Measurements from ENCODE around the gene KCNJ18.
"Not testable (repeated sequence)": the region's sequence is repeated elsewhere in the genome, so short reads cannot be mapped to it uniquely, and the experiment has no call there.

Gene KCNJ18

DNA sequence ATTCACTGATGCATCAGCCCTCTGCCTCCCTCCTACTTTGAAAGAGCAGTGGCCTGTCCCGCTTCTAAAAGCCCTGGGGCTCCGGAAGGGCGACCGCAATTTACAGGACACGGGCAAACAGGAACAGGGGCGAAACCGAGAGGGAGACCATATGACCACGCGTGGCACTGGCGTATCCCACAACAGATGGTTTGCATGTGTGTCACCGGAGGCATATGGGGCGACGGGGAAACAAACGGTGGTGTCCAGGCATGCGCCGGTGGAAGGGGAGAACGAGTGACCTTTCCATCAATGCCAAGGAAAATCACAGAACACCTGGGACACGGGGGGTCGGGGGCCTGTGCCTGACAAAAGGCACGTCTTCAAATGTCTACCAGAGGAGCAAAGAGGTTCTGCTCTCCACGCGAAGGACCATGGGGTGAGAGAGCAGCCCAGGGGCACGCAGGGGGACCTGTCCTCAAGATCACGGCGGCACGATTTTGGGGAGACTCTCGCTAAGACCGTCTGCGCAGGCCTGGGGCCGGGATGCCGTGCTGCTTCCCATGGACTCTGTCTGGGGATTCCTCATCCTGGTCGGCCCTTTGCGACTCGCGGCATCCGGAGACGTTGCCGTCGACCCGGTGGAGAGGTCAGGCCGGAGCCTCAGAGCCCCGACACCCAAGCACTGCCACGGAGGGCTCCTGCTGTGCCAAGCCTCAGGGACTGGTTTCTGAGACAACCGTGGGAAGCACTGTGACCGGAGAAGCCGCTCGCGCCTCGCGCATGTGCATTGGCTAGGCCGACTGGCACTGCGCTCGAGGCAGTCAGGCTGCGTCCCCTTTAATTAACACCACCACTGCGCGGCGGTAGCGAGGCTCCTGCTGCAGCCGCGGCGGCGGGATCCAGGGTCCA, 12.8 kb upstream of the KCNJ18 start:
- H3K9me3 ChIP-seq (ENCODE audit: control insufficient read depth in 5 of 5, low read length in 5 of 5), result peaks cover 0 to 6% (median 0%) of the 10 kb centered on the region in 5 donors
- no peak overlapping the region for H3K9ac ChIP-seq (ENCODE audit: low read length in 5 of 5)
- H3K27me3 ChIP-seq (ENCODE audit: control insufficient read depth in 5 of 5, insufficient read depth in 4 of 5, low read length in 5 of 5), result peaks cover 0 to 2% (median 0%) of the 10 kb centered on the region in 5 donors
- H3K4me1 ChIP-seq (ENCODE audit: control insufficient read depth in 5 of 5, insufficient read depth in 5 of 5, low read length in 5 of 5), result no peaks in the 10 kb centered on the region
- no peaks in the 10 kb centered on the region for H3K36me3 ChIP-seq (ENCODE audit: control insufficient read depth in 5 of 5, insufficient read depth in 5 of 5, low read length in 5 of 5)
- H3K27ac ChIP-seq (ENCODE audit: low read depth, low read length), result no peak overlapping the region
- no peak overlapping the region for H3K4me3 ChIP-seq (ENCODE audit: low read depth in 1 of 5, low read length in 5 of 5)

DNA sequence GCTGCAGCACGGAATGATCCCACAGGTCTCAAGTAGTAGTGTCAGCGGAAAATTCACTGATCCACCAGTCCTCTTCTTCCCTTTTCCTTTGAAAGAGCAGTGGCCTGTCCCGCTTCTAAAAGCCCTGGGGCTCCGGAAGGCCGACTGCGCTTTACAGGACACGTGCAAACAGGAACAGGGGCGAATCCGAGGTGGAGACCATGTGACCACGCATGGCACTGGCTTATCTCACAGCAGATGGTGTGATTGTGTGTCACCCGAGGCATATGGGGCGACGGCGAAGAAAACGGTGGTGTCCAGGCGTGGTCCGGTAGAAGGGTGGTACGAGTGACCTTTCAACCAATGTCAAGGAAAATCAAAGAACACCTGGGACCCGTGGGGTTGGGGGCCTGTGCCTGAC, 12.0 kb upstream of the KCNJ18 start:
- H3K9ac ChIP-seq (ENCODE audit: low read length in 5 of 5), result no peak overlapping the region
- no peaks in the 10 kb centered on the region for H3K4me1 ChIP-seq (ENCODE audit: control insufficient read depth in 5 of 5, insufficient read depth in 5 of 5, low read length in 5 of 5)

DNA sequence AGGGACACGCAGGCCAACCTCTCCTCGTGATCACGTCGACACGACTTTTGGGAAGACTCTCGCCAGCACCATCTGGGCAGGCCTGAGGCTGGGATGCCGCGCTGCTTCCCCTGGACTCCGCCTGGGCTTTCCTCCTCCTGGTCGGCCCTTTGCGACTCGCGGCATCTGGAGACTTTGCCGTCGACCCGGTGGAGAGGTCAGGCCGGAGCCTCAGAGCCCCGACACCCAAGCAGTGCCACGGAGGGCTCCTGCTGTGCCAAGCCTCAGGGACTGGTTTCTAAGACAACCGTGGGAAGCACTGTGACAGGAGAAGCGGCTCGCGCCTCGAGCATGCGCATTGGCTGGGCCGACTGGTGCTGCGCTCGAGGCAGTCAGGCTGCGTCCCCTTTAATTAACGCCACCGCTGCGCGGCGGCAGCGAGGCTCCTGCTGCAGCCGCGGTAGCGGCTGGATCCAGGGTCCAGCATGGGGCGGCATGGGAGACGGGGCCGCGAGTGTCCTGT, 11.4 kb upstream of the KCNJ18 start:
- H3K36me3 ChIP-seq (ENCODE audit: control insufficient read depth in 5 of 5, insufficient read depth in 5 of 5, low read length in 5 of 5); H3K9me3 ChIP-seq (ENCODE audit: control insufficient read depth in 5 of 5, low read length in 5 of 5); H3K4me3 ChIP-seq (ENCODE audit: low read depth in 1 of 5, low read length in 5 of 5); H3K27me3 ChIP-seq (ENCODE audit: control insufficient read depth in 5 of 5, insufficient read depth in 4 of 5, low read length in 5 of 5); H3K9ac ChIP-seq (ENCODE audit: low read length in 5 of 5); H3K27ac ChIP-seq (ENCODE audit: low read depth, low read length); H3K4me1 ChIP-seq (ENCODE audit: control insufficient read depth in 5 of 5, insufficient read depth in 5 of 5, low read length in 5 of 5): not testable (repeated sequence)

More for the DNA sequence above, 12.0 kb upstream of the KCNJ18 start:
- Histone ChIP-seq H3K4me3 (ENCODE audit: low read depth in 1 of 5, low read length in 5 of 5) (no peak overlapping the region), H3K9me3 (ENCODE audit: control insufficient read depth in 5 of 5, low read length in 5 of 5) (peaks cover 0 to 6% (median 0%) of the 10 kb centered on the region in 5 donors), H3K27me3 (ENCODE audit: control insufficient read depth in 5 of 5, insufficient read depth in 4 of 5, low read length in 5 of 5) (peaks cover 0 to 2% (median 0%) of the 10 kb centered on the region in 5 donors), H3K27ac (ENCODE audit: low read depth, low read length) (no peak overlapping the region), H3K36me3 (ENCODE audit: control insufficient read depth in 5 of 5, insufficient read depth in 5 of 5, low read length in 5 of 5) (no peaks in the 10 kb centered on the region)

DNA sequence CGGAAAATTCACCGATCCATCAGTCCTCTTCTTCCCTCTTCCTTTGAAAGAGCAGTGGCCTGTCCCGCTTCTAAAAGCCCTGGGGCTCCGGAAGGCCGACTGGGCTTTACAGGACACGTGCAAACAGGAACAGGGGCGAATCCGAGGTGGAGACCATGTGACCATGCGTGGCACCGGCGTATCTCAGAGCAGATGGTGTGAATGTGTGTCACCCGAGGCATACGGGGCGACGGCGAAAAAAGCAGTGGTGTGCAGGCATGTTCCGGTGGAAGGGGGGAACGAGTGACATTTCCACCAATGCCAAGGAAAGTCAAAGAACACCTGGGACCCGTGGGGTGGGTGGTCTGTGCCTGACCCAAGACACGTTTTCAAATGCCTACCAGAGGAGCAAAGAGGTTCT, 10.7 kb upstream of the KCNJ18 start:
- not testable (repeated sequence) for H3K27me3 ChIP-seq (ENCODE audit: control insufficient read depth in 5 of 5, insufficient read depth in 4 of 5, low read length in 5 of 5); H3K4me3 ChIP-seq (ENCODE audit: low read depth in 1 of 5, low read length in 5 of 5); H3K4me1 ChIP-seq (ENCODE audit: control insufficient read depth in 5 of 5, insufficient read depth in 5 of 5, low read length in 5 of 5); H3K9ac ChIP-seq (ENCODE audit: low read length in 5 of 5); H3K36me3 ChIP-seq (ENCODE audit: control insufficient read depth in 5 of 5, insufficient read depth in 5 of 5, low read length in 5 of 5); H3K9me3 ChIP-seq (ENCODE audit: control insufficient read depth in 5 of 5, low read length in 5 of 5); H3K27ac ChIP-seq (ENCODE audit: low read depth, low read length)

DNA sequence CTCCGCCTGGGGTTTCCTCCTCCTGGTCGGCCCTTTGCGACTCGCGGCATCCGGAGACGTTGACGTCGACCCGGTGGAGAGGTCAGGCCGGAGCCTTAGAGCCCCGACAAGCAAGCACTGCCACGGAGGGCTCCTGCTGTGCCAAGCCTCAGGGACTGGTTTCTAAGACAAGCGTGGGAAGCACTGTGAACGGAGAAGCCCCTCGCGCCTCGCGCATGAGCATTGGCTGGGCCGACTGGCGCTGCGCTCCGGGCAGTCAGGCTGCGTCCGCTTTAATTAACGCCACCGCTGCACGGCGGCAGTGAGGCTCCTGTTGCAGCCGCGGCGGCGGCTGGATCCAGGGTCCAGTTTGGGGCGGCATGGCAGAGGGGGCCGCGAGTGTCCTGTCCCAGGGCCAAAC, 10.2 kb upstream of the KCNJ18 start:
- not testable (repeated sequence) for H3K9ac ChIP-seq (ENCODE audit: low read length in 5 of 5); H3K27ac ChIP-seq (ENCODE audit: low read depth, low read length); H3K27me3 ChIP-seq (ENCODE audit: control insufficient read depth in 5 of 5, insufficient read depth in 4 of 5, low read length in 5 of 5); H3K9me3 ChIP-seq (ENCODE audit: control insufficient read depth in 5 of 5, low read length in 5 of 5); H3K4me1 ChIP-seq (ENCODE audit: control insufficient read depth in 5 of 5, insufficient read depth in 5 of 5, low read length in 5 of 5); H3K4me3 ChIP-seq (ENCODE audit: low read depth in 1 of 5, low read length in 5 of 5); H3K36me3 ChIP-seq (ENCODE audit: control insufficient read depth in 5 of 5, insufficient read depth in 5 of 5, low read length in 5 of 5)

DNA sequence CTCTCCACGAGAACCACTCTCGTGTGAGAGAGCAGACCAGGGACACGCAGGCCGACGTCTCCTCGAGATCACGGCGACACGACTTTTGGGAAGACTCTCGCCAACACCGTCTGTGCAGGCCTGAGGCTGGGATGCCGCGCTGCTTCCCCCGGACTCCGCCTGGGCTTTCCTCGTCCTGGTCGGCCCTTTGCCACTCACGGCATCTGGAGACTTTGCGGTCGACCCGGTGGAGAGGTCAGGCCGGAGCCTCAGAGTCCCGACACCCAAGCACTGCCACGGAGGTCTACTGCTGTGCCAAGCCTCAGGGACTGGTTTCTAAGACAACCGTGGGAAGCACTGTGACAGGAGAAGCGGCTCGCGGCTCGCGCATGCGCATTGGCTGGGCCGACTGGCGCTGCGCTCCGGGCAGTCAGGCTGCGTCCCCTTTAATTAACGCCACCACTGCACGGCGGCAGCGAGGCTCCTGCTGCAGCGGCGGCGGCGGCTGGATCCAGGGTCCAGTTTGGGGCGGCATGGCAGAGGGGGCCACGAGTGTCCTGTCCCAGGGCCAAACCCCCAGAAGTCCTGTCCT, 9.1 kb upstream of the KCNJ18 start:
- not testable (repeated sequence) for H3K4me3 ChIP-seq (ENCODE audit: low read depth in 1 of 5, low read length in 5 of 5)

DNA sequence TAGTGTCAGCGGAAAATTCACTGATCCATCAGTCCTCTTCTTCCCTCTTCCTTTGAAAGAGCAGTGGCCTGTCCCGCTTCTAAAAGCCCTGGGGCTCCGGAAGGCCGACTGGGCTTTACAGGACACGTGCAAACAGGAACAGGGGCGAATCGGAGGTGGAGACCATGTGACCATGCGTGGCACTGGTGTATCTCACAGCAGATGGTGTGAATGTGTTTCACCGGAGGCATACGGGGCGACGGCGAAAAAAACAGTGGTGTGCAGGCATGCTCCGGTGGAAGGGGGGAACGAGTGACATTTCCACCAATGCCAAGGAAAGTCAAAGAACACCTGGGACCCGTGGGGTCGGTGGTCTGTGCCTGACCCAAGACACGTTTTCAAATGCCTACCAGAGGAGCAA, 8.4 kb upstream of the KCNJ18 start:
- H3K36me3 ChIP-seq (ENCODE audit: control insufficient read depth in 5 of 5, insufficient read depth in 5 of 5, low read length in 5 of 5); H3K27me3 ChIP-seq (ENCODE audit: control insufficient read depth in 5 of 5, insufficient read depth in 4 of 5, low read length in 5 of 5); H3K9me3 ChIP-seq (ENCODE audit: control insufficient read depth in 5 of 5, low read length in 5 of 5); H3K27ac ChIP-seq (ENCODE audit: low read depth, low read length); H3K4me1 ChIP-seq (ENCODE audit: control insufficient read depth in 5 of 5, insufficient read depth in 5 of 5, low read length in 5 of 5); H3K4me3 ChIP-seq (ENCODE audit: low read depth in 1 of 5, low read length in 5 of 5); H3K9ac ChIP-seq (ENCODE audit: low read length in 5 of 5): not testable (repeated sequence)

More for the DNA sequence above, 9.1 kb upstream of the KCNJ18 start:
- not testable (repeated sequence) for H3K27ac ChIP-seq (ENCODE audit: low read depth, low read length); H3K4me1 ChIP-seq (ENCODE audit: control insufficient read depth in 5 of 5, insufficient read depth in 5 of 5, low read length in 5 of 5); H3K9ac ChIP-seq (ENCODE audit: low read length in 5 of 5); H3K36me3 ChIP-seq (ENCODE audit: control insufficient read depth in 5 of 5, insufficient read depth in 5 of 5, low read length in 5 of 5); H3K9me3 ChIP-seq (ENCODE audit: control insufficient read depth in 5 of 5, low read length in 5 of 5); H3K27me3 ChIP-seq (ENCODE audit: control insufficient read depth in 5 of 5, insufficient read depth in 4 of 5, low read length in 5 of 5)

DNA sequence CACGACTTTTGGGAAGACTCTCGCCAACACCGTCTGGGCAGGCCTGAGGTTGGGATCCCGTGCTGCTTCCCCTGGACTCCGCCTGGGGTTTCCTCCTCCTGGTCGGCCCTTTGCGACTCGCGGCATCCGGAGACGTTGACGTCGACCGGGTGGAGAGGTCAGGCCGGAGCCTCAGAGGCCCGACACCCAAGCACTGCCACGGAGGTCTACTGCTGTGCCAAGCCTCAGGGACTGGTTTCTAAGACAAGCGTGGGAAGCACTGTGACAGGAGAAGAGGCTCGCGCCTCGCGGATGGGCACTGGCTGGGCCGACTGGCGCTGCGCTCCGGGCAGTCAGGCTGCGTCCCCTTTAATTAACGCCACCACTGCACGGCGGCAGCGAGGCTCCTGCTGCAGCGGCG, 7.9 kb upstream of the KCNJ18 start:
- H3K4me1 ChIP-seq (ENCODE audit: control insufficient read depth in 5 of 5, insufficient read depth in 5 of 5, low read length in 5 of 5); H3K9ac ChIP-seq (ENCODE audit: low read length in 5 of 5); H3K9me3 ChIP-seq (ENCODE audit: control insufficient read depth in 5 of 5, low read length in 5 of 5); H3K27ac ChIP-seq (ENCODE audit: low read depth, low read length); H3K27me3 ChIP-seq (ENCODE audit: control insufficient read depth in 5 of 5, insufficient read depth in 4 of 5, low read length in 5 of 5); H3K36me3 ChIP-seq (ENCODE audit: control insufficient read depth in 5 of 5, insufficient read depth in 5 of 5, low read length in 5 of 5); H3K4me3 ChIP-seq (ENCODE audit: low read depth in 1 of 5, low read length in 5 of 5): not testable (repeated sequence)

DNA sequence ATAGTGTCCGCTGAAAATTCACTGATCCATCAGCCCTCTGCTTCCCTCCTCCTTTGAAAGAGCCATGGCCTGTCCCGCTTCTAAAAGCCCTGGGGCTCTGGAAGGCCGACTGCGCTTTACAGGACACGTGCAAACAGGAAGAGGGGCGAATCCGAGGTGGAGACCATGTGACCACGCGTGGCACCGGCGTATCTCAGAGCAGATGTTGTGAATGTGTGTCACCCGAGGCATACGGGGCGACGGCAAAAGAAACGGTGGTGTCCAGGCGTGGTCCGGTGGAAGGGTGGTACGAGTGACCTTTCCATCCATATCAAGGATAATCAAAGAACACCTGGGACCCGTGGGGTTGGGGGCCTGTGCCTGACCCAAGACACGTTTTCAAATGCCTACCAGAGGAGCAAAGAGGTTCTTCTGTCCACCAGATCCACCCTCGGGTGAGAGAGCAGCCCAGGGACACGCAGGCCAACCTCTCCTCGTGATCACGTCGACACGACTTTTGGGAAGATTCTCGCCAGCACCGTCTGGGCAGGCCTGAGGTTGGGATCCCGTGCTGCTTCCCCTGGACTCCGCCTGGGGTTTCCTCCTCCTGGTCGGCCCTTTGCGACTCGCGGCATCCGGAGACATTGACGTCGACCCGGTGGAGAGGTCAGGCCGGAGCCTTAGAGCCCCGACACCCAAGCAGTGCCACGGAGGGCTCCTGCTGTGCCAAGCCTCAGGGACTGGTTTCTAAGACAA, 7.1 kb upstream of the KCNJ18 start:
- H3K27ac ChIP-seq (ENCODE audit: low read depth, low read length); H3K4me3 ChIP-seq (ENCODE audit: low read depth in 1 of 5, low read length in 5 of 5); H3K9me3 ChIP-seq (ENCODE audit: control insufficient read depth in 5 of 5, low read length in 5 of 5); H3K9ac ChIP-seq (ENCODE audit: low read length in 5 of 5); H3K27me3 ChIP-seq (ENCODE audit: control insufficient read depth in 5 of 5, insufficient read depth in 4 of 5, low read length in 5 of 5); H3K36me3 ChIP-seq (ENCODE audit: control insufficient read depth in 5 of 5, insufficient read depth in 5 of 5, low read length in 5 of 5); H3K4me1 ChIP-seq (ENCODE audit: control insufficient read depth in 5 of 5, insufficient read depth in 5 of 5, low read length in 5 of 5): not testable (repeated sequence)

Data from subcutaneous abdominal adipose tissue (tissue), 5 donors.